Ovary (tissue), 3 donors: ENCODE measurements around the gene KRTAP10-7.

Experiments
- CTCF ChIP-seq, 3 donors: fragments of 450-650 bp in 2 of 3; fragments of 200-600 bp in 1 of 3; IDR thresholded peaks; one replicate each; pipeline versions ENCODE4 v1.5.1 to v1.8.0; 2016 to 2022; ENCODE audit warnings: antibody characterized with exemption in 3 of 3, mild to moderate bottlenecking in 1 of 3
- EP300 ChIP-seq: sonication (generic); formaldehyde crosslinking; IDR thresholded peaks from one replicate; pipeline ENCODE4 v1.6.1; 2017; ENCODE audit warnings: antibody characterized with exemption
- POLR2A ChIP-seq: fragments of 450-650 bp; IDR thresholded peaks from one replicate; pipeline ENCODE4 v1.6.1; 2017; ENCODE audit warnings: antibody characterized with exemption, mild to moderate bottlenecking, moderate library complexity
- donor health status: DM: no; HTN: no; CAD: no.

- no peak for TF ChIP-seq CTCF (IDR thresholded peaks at IDR 0.05)
- TF ChIP-seq EP300: no peak
- no peak for TF ChIP-seq POLR2A
Measured at GRCh38 chr21:44596068-44596725, 4.2 kb upstream of the KRTAP10-7 start.
